HG02840 (cell line): ENCODE data around the gene PHACTR1.
"Not testable (repeated sequence)": the region's sequence is repeated elsewhere in the genome, so short reads cannot be mapped to it uniquely, and the experiment has no call there.

Experiments
- ATAC-seq: cut with Tn5 transposase; IDR thresholded peaks from one replicate; pipeline ENCODE4 v1.9.1; 2021; ENCODE audit warnings: mild to moderate bottlenecking, moderate library complexity, moderate number of reproducible peaks; ENCODE audit not compliant: unreplicated experiment, low FRiP score

PHACTR1 gene

DNA sequence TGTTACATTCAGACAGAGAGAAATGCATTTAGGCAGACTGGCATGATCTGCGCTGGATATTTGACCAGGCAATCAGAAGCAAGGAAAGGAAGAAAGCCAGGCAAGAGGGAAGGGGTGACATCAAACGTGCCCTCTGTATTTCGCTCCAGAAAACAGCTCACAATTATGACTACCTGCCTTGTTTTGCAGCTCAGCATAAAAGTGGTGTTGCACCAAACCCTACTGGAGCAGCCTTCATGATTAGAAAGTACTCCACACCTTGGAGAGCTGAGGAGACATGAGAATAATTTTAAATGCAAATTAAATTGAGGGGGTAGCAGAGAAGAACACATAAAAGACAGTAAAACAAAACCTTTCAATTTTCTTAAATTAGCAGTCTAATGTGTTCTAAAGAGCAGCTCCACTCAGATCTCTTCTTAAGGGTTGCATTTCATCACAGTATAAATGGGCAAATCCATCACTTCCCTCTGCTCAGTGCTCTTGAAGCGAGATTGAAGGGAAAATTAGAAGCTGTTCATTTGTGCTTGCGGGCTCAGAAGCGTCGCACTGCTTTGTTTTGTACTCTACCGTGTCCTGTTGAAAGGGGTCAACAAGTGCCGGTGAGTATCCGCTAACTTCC is at the start of gene PHACTR1:
PHACTR1 (plus strand) TSS at position 470 of the 619 bp plus-strand sequence.
- ATAC-seq, result no peak

DNA sequence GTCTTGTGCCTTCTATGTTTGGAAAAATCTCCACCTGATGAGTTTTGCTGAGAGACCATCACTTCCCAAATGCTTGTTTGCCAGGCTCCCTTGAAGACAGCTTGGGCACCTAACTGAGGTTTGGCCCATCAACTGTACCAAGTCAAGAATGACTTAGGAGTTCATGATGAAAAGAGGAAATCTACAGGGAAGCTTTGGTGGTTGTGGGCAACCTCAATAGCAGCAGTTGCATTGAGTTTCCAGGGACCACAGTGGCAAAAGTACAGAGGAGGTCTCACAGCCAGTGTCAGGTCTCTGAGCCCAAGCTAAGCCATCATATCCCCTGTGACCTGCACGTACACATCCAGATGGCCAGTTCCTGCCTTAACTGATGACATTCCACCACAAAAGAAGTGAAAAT is 49.7 kb upstream of the PHACTR1 start:
- no peak for ATAC-seq

DNA sequence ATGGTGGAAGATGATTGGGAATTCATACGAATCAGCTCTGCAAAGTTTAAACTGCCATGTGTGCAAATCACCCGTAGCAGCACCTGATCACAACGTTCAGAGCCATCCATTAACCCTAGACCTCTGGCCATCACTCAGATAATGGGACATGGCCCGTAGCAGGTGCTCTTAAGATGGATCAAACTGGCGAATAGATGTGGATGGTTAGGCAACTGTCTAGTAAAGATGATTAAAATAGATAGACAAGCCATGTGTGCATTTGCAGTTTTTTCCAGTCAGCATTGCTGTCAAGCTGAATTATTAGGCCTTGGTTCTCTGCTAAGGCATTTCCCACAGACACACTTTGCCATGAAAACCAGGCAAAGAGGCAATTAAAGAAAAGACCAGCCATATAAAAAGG is 40.6 kb upstream of the PHACTR1 start:
- ATAC-seq, result no peak

DNA sequence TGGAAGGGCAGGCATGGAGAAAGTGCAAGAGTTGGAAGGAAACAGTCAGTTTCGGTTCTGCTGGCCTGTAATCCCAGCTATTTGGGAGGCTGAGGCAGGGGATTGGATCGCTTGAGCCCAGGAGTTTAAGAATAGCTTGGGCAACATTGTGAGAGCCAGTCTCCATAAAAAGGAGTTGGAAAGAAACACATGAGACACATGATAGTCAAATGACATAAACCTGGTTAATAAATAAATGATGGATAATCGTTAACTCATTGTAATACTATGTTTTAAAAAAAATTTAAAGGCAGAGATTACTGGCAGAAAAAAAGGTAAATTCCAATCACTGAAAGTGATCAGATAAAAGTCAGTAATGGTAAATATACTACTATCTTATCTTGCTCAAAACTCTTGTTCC is 37.2 kb upstream of the PHACTR1 start:
- ATAC-seq, result no peak

DNA sequence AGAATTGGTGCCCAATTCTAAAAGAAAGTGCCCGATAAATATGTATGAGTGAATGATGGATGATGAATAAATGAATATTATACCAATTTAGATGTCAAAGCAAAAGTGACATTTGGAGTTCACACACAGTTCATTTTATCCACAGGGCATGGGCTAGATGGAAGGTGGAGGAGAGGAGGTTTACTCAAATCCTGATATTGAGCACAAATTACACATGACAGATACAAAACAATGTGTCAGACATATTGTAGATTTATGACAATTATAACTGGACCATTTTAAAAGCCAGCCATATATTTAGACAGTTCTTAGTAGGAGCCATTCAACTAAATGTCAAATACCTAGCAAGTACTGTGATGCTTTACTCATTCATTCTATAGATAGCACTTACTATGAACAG is 23.4 kb upstream of the PHACTR1 start:
- ATAC-seq, result no peak

DNA sequence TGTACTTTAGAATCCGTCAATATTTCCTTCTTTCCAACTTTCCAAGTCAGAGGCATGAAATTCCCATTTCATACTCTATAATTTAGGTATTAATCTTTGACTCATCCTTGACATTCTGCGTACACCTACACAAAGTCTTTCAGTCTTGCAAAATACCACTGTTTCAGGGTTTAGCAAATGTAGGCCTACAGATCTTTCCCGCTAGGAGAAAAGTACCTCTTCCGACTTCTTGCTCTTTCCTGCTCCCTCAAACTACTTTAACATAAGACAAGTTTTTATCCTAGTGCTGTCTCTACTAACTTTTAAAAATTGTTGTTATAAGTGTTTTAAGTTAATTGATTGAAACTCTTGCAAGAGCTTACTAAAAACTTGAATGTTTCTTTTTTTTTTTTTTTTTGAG is 18.3 kb upstream of the PHACTR1 start:
- ATAC-seq, result no peak

DNA sequence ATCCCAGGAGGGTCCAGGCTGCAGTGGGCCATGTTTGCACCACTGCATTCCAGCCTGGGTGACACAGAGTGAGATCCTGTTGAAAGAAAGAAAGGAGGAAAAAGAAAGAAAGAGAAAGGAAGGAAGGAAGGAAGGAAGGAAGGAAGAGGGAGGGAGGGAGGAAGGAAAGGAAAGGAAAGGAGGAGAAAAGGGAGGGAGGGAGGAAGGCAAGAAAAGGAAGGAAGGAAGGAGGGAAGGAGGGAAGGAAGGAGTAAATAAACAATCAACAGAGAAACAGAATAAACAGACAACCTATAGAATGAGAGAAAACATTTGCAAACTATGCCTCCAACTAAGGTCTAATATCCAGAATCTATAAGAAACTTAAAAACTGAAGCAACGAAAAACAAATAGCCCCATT is 11.6 kb upstream of the PHACTR1 start:
- ATAC-seq, result no peak

DNA sequence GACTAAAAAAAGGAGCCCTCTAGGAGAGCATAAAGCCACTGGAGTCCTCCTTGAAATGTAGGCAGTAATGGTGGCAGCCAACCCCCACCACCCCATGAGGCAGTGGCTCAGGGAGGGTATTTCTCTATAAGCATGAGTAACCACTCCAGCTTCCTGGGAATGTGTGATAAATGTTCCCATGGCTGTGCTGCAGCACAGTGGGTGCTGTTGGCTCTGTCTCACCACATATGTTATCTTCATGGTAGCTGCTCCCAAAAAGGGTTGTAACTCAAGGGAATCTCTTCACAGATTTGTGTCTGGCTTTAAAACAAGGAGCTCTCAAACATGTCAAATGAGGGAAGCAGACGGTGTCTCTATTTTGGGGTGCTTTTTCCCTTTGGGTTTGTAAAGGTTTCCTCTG is 7.5 kb upstream of the PHACTR1 start:
- ATAC-seq, result no peak

DNA sequence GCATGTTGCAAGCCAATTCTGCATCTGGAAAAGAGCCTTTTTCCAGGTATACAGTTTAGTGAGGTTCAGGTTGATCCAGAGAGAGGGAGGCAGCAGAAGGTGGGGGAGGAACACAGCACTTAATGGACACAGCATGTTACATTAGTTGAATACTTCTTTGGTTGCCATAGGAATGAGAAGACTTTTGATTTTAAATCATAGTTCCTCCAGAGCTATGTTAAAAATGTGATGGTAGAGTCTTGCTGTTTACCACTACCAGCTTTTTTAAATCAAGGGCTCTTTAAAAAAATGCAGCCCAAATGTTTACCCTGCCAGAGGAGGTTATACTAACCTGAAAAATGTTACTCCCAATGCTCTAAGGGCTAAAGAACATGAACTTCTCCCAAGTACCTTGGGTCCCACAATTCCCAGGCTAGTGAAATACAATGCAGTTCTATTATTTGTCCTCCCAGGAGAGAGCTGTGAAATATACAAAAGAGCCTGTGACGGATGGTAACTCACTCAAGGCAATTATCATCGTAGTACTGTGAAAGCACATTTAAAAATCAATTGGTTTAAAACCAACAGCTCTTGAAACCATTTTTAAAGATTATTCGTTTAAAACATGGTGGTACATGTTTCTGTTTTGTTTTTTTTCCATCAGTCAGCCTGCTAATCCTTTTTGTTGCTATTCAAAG is 6.9 kb upstream of the PHACTR1 start:
- ATAC-seq, result no peak

DNA sequence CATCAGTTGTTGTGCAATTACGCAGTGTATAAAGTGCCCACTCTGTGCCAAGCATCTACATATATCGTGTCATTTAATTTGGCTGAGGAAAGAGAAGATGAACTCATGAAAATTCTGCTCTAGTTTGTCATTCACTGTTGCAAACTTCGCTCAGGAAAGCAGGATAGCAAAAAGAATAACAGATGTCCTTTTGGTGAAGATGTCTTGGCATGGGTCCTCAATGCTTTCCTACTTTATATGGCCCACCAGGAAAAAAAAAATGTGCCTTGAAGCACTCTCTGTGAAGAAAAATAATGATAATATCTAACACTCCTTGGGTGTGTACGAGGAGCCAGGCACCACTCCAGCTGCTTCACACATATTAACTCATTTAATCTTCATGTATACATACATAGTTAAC is 5.6 kb upstream of the PHACTR1 start:
- ATAC-seq, result no peak

DNA sequence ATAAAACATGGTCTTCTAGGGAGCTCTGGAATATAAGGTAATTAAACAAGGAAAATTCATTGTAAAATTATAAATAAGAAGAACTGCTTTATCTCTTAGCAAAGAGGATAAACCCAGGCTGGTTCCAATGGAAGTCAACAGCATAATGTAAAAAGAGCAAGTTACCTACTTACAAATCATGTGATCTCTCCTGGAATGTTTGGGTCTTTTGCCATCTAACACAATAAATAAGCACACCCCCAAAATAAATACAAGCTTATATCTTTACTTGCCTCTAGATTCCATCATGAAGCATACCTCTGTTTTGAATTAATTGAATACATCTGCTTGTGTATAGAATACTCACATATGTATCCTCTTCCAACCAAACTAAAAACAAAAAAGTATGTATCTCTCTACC is 2.5 kb upstream of the PHACTR1 start:
- no peak for ATAC-seq

DNA sequence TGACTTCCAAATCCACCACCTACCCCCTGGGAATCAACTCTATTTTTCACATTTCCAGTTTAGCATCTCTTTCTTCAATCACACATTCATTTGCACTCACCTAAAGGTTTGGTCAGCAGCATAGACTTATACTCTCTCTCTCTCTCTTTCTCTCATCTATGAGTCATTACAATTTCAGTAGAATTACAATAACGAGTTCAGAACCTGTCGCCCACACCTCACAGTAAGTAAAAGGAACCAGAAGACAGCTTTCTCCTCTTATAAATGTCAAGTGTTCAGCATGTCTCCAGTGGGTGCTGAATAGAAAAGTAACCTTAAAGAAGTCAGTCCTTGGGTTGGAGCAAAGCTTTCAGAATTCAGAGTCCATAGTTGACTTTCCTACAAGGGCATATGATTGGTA is 1.1 kb upstream of the PHACTR1 start:
- no peak for ATAC-seq

DNA sequence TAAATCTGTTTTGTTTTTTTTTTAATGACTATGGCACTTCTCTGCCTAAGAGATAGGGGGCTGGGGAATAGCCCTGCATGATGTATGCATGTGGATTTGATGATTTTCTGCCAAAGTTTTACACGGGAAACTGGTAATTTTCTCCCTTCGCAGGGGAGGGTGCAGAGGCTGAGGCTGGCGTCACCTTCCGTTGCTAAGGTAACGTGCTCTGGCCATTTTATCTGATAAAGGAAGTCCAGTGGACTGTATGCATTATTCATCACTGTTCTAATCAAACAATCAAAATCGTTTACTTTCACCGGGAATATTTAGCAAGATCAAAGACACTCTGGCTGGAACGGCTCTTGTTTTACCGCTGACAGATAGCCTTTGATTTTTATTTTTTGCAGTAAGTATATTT is 789 bp downstream of the PHACTR1 start:
- no peak for ATAC-seq

DNA sequence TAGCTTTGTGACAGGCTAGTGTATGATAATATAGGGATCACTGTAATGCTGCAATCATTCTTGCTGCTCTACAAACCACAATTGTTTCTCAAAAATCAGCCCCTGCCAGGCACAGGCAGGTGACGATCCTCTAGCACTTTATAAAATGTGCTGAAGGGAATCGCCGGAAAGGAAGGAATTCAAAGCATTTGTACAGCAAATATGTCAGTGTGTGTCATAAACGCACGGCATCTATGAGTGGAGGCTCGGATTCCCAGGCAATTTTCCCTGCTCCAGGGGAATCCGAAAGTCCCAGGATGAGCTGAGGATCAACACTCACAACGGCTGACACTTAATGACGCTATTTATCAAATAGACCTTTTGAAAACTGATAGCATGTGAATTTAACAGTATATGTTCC is 1.4 kb downstream of the PHACTR1 start:
- no peak for ATAC-seq

DNA sequence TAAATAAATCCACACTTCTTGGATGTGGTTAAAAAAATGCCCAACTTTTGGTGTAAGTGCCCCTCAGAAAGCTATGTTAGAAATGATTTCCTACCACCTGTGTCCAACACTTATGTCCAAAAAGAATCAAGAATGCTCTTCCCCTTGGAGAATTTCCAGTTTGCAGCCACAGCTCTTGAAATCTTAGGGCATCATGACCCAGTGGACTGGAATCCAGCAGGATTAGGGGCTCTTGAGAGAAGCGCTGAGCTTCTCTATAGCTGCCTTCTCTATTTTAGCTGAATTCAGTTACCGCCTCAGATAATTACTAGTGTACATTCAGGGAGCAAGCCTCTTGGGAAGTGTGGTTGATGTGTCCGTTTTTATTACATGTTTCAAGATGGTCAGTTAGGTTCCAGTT is 2.5 kb downstream of the PHACTR1 start:
- ATAC-seq, result no peak

DNA sequence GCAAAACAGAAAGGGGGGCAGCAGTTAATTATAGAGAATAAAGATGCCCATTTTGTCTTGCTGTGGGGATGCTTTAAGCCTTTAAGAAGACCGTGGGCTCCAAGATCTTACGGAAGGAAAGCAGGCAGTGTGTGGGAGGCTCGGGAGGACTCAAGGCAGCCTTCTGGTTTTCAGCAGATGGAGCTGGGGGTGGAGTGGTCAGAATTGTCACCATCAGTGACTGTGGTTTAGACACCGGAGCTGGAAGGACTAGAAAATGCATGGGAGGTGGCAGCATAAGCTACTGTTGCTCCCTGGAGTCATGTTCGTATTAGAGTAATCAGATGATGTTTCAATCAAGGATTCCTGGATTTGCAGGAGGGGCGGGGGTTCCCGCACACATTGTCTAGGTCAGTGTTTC is 3.7 kb downstream of the PHACTR1 start:
- ATAC-seq, result no peak

DNA sequence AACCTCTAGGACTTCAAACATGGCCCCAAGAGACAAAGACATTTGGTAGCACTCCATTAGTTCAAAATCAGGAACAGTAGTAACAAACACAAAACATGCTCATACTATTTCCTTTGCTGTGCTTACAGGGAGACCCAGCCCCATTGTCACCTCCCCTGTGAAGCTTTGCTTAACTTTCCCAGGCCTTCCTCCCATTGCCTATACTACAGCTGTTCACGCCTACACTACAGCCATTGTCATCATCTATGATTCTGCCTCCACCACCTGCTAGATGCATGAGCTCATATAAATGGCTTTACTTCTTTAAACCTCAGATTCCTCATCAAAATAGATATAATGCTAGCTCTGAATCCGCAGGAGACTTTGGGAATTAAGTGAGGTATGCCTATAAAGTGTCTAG is 8.7 kb downstream of the PHACTR1 start:
- no peak for ATAC-seq

DNA sequence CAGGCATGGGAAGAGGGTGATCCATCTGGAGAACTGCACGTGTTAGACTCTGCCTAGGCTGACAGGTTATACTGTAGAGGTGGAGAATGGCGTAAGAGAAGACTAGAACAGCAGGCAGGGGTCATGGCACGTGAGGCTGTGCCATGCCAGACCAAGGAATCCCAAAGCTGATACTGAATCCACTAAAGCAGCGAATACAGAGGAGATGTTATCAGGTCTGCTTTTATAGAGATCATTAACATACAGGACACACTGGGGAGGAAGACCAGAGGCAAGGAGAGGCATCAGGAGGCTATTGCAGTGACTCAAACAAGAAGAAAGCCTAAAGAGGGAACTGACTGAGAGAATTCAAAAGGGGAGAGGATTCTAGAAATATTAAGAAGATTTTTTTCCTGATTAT is 12.9 kb downstream of the PHACTR1 start:
- ATAC-seq, result no peak

DNA sequence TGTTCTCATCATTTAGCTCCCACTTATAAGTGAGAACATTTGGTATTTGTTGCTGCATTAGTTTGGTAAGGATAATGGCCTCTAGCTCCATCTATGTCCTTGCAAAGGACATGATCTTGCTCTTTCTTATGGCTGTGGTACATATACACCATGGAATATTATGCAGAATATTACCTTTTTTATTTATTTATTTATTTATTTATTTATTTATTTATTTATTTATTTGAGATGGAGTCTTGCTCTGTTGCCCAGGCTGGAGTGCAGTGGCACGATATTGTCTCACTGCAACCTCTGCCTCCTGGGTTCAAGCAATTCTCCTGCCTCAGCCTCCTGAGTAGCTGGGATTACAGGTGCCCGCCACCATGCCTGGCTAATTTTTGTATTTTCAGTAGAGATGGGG is 14.2 kb downstream of the PHACTR1 start:
- not testable (repeated sequence) for ATAC-seq

DNA sequence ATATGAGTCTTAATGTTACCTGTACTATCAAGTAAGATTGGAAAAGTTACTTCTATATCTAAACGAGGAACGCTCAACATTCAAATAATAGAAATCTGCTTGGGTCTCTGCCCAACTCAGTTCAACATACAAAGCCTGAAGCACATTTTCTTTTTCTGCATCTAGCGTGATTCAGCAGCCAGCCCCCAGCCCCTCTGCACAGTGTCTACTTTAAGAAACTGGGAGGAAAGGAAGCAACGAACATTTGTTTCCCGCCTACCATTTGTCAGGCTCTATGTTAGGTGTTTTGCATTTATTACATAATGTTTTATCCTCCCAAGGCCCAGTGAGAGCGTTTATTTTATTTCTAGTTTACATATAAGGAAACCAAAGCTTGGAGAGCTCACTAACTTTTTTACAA is 17.3 kb downstream of the PHACTR1 start:
- ATAC-seq, result no peak

DNA sequence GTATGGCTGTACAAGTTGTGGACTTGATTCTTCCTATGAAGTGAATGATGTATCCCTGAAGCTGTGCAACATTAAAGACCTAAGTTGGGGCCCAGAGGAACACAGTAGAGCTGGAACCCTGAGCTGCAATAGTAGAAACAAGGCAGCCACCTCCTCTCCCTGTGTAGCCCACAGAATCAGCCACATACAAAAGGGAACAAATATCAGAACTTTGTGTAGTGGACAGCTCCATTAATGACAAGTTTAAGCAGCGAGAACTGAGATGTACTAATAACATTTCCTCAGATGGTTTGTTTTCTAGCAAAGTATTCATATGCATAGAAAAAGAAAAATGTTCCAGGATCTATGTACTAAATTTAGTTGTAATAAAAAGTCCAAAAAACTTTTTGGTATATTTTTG is 19.2 kb downstream of the PHACTR1 start:
- ATAC-seq, result no peak

DNA sequence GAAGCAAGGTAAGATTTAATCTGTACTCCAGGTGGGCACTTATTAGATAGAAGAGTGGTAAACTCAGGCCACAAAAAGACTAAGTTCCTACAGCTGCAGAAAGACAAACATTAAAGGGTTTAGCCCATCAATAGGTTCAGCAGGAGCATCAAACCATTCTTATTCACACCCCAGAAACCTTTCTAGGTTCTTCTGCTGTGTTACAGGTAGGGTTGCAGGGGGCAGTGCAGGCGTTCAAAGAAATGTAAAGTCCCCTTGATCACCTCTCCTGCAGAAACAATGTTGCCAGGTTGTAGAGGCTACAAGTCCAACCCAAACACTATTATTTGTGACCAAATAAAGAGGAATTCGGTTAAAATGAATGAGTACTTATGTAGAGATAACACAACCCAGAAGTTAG is 31.8 kb downstream of the PHACTR1 start:
- no peak for ATAC-seq
